IPS DF 6.9 (cell line): ENCODE results near the gene MGST1.
"Not testable (repeated sequence)": the region's sequence is repeated elsewhere in the genome, so short reads cannot be mapped to it uniquely, and the experiment has no call there.

ENCODE experiments used
- DNase-seq: peaks from one replicate; pipeline ENCODE4 v3.0.0-alpha.2; 2013; ENCODE audit warnings: low read depth, low spot score
- H3K27ac ChIP-seq: one replicate; pipeline ENCODE4 v1.5.1; 2013; ENCODE audit warnings: low read length, control low read depth
- H3K27me3 ChIP-seq: 2 replicates; pipeline ENCODE4 v1.6.1; 2013; ENCODE audit warnings: mild to moderate bottlenecking, low read length; ENCODE audit not compliant: control insufficient read depth, insufficient read depth
- H3K36me3 ChIP-seq: 2 replicates; pipeline ENCODE4 v1.6.1; 2013; ENCODE audit warnings: low read length; ENCODE audit not compliant: control insufficient read depth, insufficient read depth
- H3K4me1 ChIP-seq: 2 replicates; pipeline ENCODE4 v1.6.1; 2013; ENCODE audit warnings: low read length; ENCODE audit not compliant: control insufficient read depth, insufficient read depth
- H3K4me3 ChIP-seq: 2 replicates; pipeline ENCODE4 v1.5.1; 2013; ENCODE audit warnings: mild to moderate bottlenecking, low read length
- H3K9me3 ChIP-seq: 2 replicates; pipeline ENCODE4 v1.6.1; 2013; ENCODE audit warnings: low read length, inconsistent platforms; ENCODE audit not compliant: control insufficient read depth, insufficient read depth
- WGBS: extraction: QIAGEN DNeasy Blood & Tissue Kit; methylation state at CpG from one replicate; pipeline ENCODE4 v1.1.7; 2013; ENCODE audit warnings: mixed read lengths, missing lambda C conversion rate; ENCODE audit not compliant: insufficient read length, insufficient coverage; 5-methylcytosine and 5-hydroxymethylcytosine counted together

MGST1 gene

GRCh38 chr12:16349131-16349460, 1.7 kb downstream of the MGST1 start:
- no peaks in the 10 kb centered on the region for H3K27me3 ChIP-seq
- H3K4me1 ChIP-seq, result peaks cover 3% of the 10 kb centered on the region
- H3K27ac ChIP-seq, result no peak overlapping the region
- peak overlapping the region; percentile 49; the same call in 1 of the 2 replicates for H3K4me3 ChIP-seq
- peaks cover 2% of the 10 kb centered on the region; the same call in 1 of the 2 replicates for H3K36me3 ChIP-seq
- no CpG with 5 or more reads among the region's 3 CpGs for WGBS
- H3K9me3 ChIP-seq, result no peaks in the 10 kb centered on the region
- DNase-seq, result no peak

- Histone ChIP-seq H3K27me3 (no peaks in the 10 kb centered on the region), H3K9me3 (no peaks in the 10 kb centered on the region), H3K27ac (no peak overlapping the region), H3K4me1 (peaks cover 3% of the 10 kb centered on the region), H3K36me3 (peaks cover 9% of the 10 kb centered on the region; the same call in 1 of the 2 replicates), H3K4me3 (no peak overlapping the region)
- no peak for DNase-seq
- no CpG with 5 or more reads among the region's 1 CpG for WGBS
Measured at GRCh38 chr12:16350682-16351081, 3.2 kb downstream of the MGST1 start.

DNA sequence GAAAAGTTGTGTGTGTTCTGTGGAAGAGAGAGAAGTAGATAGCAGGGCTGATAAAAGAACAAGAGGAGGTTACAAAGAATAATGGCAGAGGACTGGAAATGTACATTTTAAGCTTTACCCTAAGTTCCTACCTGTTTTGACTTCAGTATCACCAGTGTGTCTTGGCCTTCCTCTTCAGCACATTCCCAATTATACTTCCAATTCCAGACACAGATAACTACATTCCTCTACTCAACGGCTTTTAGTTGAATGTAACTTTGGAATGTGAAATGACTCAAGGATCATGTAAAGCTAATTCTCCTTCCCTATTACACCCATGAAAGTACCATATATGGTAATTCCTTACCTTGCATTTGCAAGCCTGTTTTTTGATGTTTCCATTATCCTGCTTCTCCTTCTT, 5.0 kb downstream of the MGST1 start:
- no peak for DNase-seq
- peaks cover 3% of the 10 kb centered on the region for H3K4me1 ChIP-seq
- no CpG with 5 or more reads among the region's 1 CpG for WGBS
- H3K36me3 ChIP-seq, result peaks cover 12% of the 10 kb centered on the region; the same call in 1 of the 2 replicates
- H3K27ac ChIP-seq, result no peak overlapping the region
- H3K27me3 ChIP-seq, result no peaks in the 10 kb centered on the region
- H3K9me3 ChIP-seq, result no peaks in the 10 kb centered on the region
- H3K4me3 ChIP-seq, result no peak overlapping the region

DNA sequence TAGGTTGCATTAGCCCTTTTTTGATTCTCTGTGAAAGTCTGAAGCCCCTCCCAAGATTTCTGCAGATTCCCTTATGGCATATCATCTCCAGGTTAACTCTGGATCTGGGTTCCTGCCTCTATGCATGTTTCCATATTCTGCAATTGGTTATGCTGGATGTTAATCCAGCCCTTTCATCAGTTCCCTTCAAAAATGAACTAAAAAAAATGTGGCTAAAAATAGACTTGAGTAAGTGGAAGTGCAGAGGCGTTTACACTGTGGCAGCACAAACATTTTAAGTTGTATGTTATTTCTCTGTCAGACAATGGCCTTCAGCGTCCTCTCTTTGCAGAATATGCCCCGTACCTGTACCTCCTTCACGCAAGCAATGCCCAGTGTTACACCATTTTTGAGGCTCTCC, 11.4 kb downstream of the MGST1 start:
- Histone ChIP-seq H3K36me3 (peaks cover 25% of the 10 kb centered on the region; the same call in 1 of the 2 replicates), H3K4me1 (no peaks in the 10 kb centered on the region), H3K27ac (no peak overlapping the region), H3K27me3 (no peaks in the 10 kb centered on the region), H3K4me3 (no peak overlapping the region), H3K9me3 (no peaks in the 10 kb centered on the region)
- DNase-seq, result no peak
- no CpG with 5 or more reads among the region's 4 CpGs for WGBS

DNA sequence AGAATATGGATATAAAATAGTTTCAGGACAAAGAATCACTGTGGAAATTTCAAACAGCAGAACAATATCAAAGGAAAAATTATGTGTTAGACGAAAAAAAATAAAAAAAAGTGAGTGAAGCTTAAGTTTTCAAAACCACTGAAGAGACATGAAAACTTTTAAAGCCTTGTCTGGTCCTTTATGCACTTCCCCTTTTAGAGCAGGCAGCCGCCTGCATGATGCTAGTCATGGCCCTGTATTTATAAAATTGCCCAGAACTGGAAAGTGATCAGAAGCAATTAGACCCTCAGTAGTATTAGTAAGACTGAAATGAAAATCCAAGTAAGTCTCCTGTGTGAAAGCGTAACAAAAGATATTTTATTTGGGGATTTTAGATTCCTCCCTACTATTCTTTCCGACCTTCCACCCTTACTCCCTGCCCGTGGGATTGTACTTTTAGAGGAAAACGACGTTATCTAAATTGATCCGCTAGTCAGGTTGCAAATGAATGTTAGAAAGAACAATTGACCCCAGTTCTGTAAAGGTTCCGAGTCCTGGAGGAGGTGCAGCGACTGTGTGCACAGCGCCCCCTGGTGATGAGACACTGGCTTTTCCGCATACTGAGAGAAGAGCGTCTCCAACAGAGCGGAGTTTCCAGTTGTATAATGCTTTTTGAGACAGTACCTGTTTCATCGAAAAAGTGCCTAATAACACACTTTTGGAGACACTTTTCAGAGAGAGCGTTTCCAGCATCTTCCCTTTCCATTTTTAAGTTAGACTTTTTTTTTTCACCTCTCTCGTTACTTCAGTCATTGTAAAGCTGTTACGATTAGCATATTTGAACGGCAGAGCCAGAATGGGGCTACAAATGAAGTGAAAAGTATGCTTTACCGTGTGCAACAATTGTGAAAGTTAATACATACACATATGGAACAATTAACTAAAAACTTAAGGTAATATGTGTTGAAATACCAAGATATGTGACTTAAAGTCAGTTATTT, 12.4 kb downstream of the MGST1 start:
- Histone ChIP-seq H3K9me3 (no peaks in the 10 kb centered on the region), H3K27ac (no peak overlapping the region), H3K4me1 (no peaks in the 10 kb centered on the region), H3K4me3 (no peak overlapping the region), H3K36me3 (peaks cover 25% of the 10 kb centered on the region; the same call in 1 of the 2 replicates), H3K27me3 (no peaks in the 10 kb centered on the region)
- peak; percentile 57 for DNase-seq
- no CpG with 5 or more reads among the region's 20 CpGs for WGBS

DNA sequence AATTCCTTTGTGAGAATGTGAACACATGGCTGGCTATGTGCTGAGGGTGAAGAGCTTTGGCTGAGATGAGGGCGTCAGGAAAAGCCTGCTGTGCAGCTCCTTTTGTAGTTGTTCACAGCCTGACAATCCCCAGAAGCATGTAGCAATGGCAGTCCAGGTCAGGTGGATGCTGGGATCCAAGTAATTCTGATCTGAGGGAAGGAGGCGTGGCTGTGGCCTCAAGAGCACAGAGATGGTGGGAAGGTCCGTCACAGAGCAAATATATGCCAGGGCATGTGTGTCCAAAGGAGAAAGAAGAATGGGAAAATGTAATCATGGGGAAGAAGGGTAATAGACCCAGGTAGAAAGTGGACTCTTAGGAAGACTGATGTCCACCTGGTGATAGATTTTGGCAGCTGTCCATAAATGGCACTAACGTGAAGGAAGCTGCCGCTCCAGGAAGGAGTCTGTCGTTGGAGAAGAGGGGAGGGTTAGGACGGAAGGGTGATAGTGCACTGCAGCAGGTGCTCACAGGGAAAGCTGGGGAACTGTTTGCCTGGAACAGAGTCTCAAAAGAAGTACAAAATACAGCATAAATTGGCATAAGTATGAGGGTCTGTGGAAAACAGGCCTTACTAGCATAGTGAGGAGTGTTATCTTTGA, 13.8 kb downstream of the MGST1 start:
- DNase-seq, result no peak
- Histone ChIP-seq H3K9me3 (no peaks in the 10 kb centered on the region), H3K4me3 (no peak overlapping the region), H3K27ac (no peak overlapping the region), H3K27me3 (no peaks in the 10 kb centered on the region), H3K4me1 (no peaks in the 10 kb centered on the region), H3K36me3 (peaks cover 17% of the 10 kb centered on the region; the same call in 1 of the 2 replicates)
- WGBS, result no CpG with 5 or more reads among the region's 7 CpGs

- no peaks in the 10 kb centered on the region for H3K4me1 ChIP-seq
- no peaks in the 10 kb centered on the region for H3K27me3 ChIP-seq
- no peak for DNase-seq
- no peaks in the 10 kb centered on the region for H3K9me3 ChIP-seq
- peaks cover 15% of the 10 kb centered on the region; the same call in 1 of the 2 replicates for H3K36me3 ChIP-seq
- H3K4me3 ChIP-seq, result no peak overlapping the region
- H3K27ac ChIP-seq, result no peak overlapping the region
Measured at GRCh38 chr12:16362550-16362949, 15.1 kb downstream of the MGST1 start.

GRCh38 chr12:16369156-16369555, 21.7 kb downstream of the MGST1 start:
- Histone ChIP-seq H3K4me1 (no peaks in the 10 kb centered on the region), H3K27ac (no peak overlapping the region), H3K9me3 (no peaks in the 10 kb centered on the region), H3K36me3 (no peaks in the 10 kb centered on the region), H3K27me3 (no peaks in the 10 kb centered on the region), H3K4me3 (no peak overlapping the region)
- WGBS, result no CpG with 5 or more reads among the region's 2 CpGs
- no peak for DNase-seq

- H3K36me3 ChIP-seq, result no peaks in the 10 kb centered on the region
- no peak for DNase-seq
- WGBS, result no CpG with 5 or more reads among the region's 1 CpG
- no peak overlapping the region for H3K4me3 ChIP-seq
- no peaks in the 10 kb centered on the region for H3K27me3 ChIP-seq
- no peak overlapping the region for H3K27ac ChIP-seq
- H3K4me1 ChIP-seq, result no peaks in the 10 kb centered on the region
- H3K9me3 ChIP-seq, result no peaks in the 10 kb centered on the region
Measured at GRCh38 chr12:16370096-16370495, 22.7 kb downstream of the MGST1 start.

- H3K4me1 ChIP-seq, H3K27me3 ChIP-seq, H3K4me3 ChIP-seq, DNase-seq, H3K36me3 ChIP-seq, H3K9me3 ChIP-seq, H3K27ac ChIP-seq: not testable (repeated sequence)
- no CpG with 5 or more reads among the region's 21 CpGs for WGBS
Measured at GRCh38 chr12:16382652-16383312, 35.3 kb downstream of the MGST1 start.
